ENCODE data around the gene REV1.

GRCh38 chr2:99476629-99477028, 13.2 kb downstream of the REV1 start:
- TF ChIP-seq CTCF (IDR thresholded peaks at IDR 0.05; ENCODE audit: extremely low read depth in 1 of 2, insufficient read depth in 1 of 2, low read depth in 1 of 2, low read length in 2 of 2) (no peak), POLR2AphosphoS5 (IDR thresholded peaks at IDR 0.05; ENCODE audit: insufficient read depth, low read depth, low read length) (no peak), MAX (IDR thresholded peaks at IDR 0.05; ENCODE audit: insufficient read depth, insufficient read length) (no peak), POLR2A (IDR thresholded peaks at IDR 0.05; ENCODE audit: low read depth, low read length) (no peak), JUN (IDR thresholded peaks at IDR 0.05; ENCODE audit: borderline replicate concordance, insufficient read depth, insufficient read length, low read depth) (no peak), EZH2 (IDR thresholded peaks at IDR 0.05; ENCODE audit: borderline replicate concordance, low read depth, low read length, severe bottlenecking) (no peak), MYC (IDR thresholded peaks at IDR 0.05; ENCODE audit: low read depth, low read length) (no peak), GATA2 (IDR thresholded peaks at IDR 0.05; ENCODE audit: insufficient read depth, insufficient read length, low read depth, low read length) (no peak), FOS (IDR thresholded peaks at IDR 0.05; ENCODE audit: borderline replicate concordance, insufficient read depth, low read length) (no peak)
